Left cardiac atrium (tissue), 4 donors: ENCODE results near the gene ADGRA3. TPM values are rescaled to one million over a fixed set of nuclear protein-coding genes. Genes with fewer than 3 reads are reported as not detected.
"Not testable (repeated sequence)": the region's sequence is repeated elsewhere in the genome, so short reads cannot be mapped to it uniquely, and the experiment has no call there.

Source experiments
- ATAC-seq, 2 donors: fragments of 200-7000 bp; cut with Tn5 transposase; one replicate each; pipeline ENCODE4 v1.9.1; 2020; ENCODE audit warnings: mild to moderate bottlenecking in 2 of 2, moderate library complexity in 2 of 2
- DNase-seq: peaks from one replicate; pipeline ENCODE4 v3.0.0-alpha.2; 2020
- intact Hi-C, 2 donors: fragments of 100-400 bp; cut with DNase I; formaldehyde crosslinking; loops; one replicate each; pipeline versions ENCODE4 v1.14.1 to v1.15.1; 2022 to 2023
- total RNA-seq, 2 donors: library from RNA; stranded (reverse); fragmentation: NEBNext Ultra II Directional; extraction: Animal tissue kit (Norgen Biotek cat#: 25700); gene quantifications; one replicate each; pipeline ENCODE4 v1.2.1, GENCODE V29; 2021
- donor health status: DM: no; HTN: yes; CAD: no.
- donor health status: DM: no; HTN: yes; CAD: no; lungs with severe emphysema.
- donor health status: DM: yes; HTN: yes; CAD: no.
- donor health status: Dilated cardiomyopathy.

Gene ADGRA3
- total RNA-seq, 2 donors from 2014 or later = 19.3 to 28.0 TPM

DNA sequence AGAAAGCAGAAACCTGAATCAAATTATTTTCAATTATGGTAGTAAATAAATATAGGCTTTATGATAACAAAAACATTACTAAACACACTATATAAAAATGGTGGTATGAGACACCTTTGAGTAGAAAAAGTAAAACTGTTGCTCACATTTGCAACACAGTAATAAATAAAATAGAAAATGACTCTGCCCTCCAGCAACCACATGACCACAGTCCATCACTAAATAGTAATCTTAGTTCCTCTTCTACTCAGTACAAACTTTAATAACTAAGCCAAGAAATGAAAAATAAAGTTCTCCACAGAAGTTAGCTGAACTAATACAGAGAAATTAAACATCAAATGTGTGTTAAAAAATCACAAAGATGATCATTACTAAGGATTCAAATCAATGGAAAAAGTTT lies 108.5 kb downstream of the ADGRA3 start:
- DNase-seq (no peak), ATAC-seq (no peak)
- intact Hi-C loops = no loop called here

DNA sequence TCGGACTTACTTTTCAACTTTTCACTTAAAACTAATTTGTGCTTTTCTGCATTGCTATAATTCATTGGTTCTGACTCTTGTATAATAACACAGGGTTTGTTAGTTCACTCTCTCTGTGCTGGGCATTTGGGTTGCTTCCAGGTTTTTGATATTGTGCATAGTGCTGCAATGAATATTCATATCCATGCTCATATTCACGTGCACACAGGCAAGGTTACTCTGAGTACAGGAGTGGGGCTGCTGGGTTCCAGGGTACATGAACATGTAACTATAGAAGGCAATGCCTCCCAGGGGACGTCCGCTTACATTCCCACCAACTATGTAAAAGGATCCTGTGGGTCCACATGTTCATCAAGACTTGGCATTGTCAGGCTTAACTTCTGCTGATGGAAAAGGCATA lies 117.2 kb downstream of the ADGRA3 start:
- intact Hi-C loops = no loop called here
- DNase-seq (no peak), ATAC-seq (no peak)

- DNase-seq (no peak), ATAC-seq (no peak)
- intact Hi-C loops = no loop called here
Measured at GRCh38 chr4:22391551-22391950, 124.3 kb downstream of the ADGRA3 start.

DNA sequence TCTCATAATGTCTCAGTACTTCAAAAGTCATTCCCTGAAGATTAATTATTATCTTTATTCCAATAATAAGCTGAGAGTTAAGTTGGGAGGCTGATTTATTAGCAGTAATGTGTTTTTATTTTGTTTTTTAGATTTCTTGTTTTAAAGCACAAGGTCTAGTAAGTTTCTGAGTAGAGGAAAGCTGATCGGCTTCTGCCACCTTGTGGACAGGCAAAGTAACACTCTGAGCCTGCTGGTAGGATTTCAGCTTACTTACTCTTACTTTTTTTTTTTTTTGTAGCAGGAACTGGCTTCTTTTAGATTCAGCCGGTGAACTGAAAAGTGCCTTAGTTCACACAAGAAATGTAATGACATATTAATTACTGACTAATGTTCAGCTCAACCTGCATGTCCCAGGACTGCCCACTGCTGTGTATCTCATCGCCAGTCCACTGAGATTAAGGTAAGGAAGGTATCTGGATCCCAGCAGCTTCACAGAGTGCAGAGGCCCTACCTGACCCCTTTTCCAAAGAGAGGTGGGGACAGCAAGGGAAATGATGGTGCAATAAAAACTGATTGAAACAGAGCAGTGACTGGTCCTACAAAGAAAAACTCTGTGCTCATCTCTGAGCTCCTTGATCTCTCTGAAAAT lies 126.5 kb downstream of the ADGRA3 start:
- intact Hi-C loops = loop anchor here (2.0 to 10.0 kb wide), 2 partner anchors 595 to 599 kb away; no protein-coding TSS in a partner anchor
- ATAC-seq (peak in 1 of 2 donors; percentile 61), DNase-seq (peak; percentile 28)

DNA sequence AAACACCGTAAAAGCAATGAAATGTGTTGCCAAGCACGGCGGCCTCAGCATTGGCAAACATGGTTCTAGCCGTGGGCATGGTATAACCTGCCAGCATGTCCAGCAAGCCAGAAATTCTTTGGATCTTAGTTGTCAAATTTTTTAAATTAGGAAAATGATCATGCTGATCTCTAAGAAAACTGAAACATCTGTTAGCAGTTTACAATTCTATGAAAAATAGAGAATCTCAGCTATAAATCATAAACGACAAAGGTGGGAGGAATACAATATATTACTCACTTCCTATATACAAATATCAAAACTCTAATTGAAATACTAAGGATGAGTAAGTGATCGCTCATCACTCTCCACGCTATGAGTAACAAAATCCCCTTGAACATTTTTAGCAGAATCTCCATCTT lies 130.3 kb downstream of the ADGRA3 start:
- intact Hi-C loops = loop anchor here in 1 of 2 donors (10.0 kb wide), 1 partner anchor 591 kb away; no protein-coding TSS in a partner anchor
- DNase-seq (no peak), ATAC-seq (peak in 1 of 2 donors; percentile 31)

GRCh38 chr4:22384154-22384553 lies 131.7 kb downstream of the ADGRA3 start:
- intact Hi-C loops = loop anchor here in 1 of 2 donors (10.0 kb wide), 1 partner anchor 589 kb away; no protein-coding TSS in a partner anchor
- DNase-seq (no peak), ATAC-seq (no peak)

GRCh38 chr4:22382216-22382615 lies 133.7 kb downstream of the ADGRA3 start:
- not testable (repeated sequence) for DNase-seq, ATAC-seq
- intact Hi-C loops = loop anchor here in 1 of 2 donors (10.0 kb wide), 1 partner anchor 587 kb away; no protein-coding TSS in a partner anchor

DNA sequence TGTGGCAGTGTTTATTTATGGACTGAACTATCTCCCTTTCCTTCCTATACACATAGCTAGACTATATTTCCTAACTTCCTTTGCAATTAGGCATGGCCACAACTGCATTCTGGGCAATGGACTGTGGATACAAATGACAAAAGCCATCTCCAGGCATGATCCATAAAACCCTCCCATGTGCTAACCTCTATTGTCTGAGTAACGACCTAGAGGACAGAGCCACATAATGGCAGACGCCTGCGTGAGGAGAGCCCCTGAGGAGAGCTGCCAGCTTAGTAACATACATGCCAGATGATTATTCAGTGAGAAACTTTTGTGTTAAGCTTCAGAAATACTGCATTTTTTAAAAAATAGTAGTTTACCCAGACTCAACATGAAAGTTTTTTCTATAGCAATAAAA lies 142.9 kb downstream of the ADGRA3 start:
- intact Hi-C loops = no loop called here
- no peak for ATAC-seq
- no peak for DNase-seq

DNA sequence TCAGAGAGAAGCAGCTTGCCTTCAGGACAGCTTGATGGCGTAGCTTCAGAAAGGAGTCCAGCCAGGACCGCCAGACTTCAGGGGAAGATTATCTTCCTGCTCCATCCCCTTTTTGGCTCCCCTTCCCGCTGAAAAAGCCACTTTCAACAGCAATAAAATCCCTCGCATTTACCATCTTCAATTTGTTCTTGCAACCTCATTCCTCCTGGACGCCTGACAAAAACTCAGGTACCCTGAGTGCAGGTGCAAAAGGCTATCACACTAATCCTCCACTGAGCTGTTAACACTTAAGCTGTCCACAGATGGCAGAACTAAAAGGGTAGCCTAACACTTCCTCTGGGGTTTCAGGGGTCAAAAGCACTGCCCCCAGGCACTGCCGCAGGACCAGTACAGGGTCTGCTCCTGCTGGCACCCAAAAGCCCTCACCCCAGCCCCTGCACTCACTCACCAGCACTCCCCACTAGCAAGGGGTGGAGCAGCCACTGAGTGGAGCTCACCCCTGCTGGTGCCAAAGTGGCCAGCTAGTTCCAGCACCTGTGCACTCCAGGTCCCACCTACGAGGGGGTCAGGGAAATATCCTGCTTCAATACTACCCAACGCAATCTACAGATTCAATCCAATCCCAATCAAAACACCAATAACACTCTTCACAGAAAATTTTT lies 145.8 kb downstream of the ADGRA3 start:
- intact Hi-C loops = loop anchor here in 1 of 2 donors (2.0 kb wide), 1 partner anchor 15 kb away; no protein-coding TSS in a partner anchor
- ATAC-seq = no peak
- DNase-seq = no peak

DNA sequence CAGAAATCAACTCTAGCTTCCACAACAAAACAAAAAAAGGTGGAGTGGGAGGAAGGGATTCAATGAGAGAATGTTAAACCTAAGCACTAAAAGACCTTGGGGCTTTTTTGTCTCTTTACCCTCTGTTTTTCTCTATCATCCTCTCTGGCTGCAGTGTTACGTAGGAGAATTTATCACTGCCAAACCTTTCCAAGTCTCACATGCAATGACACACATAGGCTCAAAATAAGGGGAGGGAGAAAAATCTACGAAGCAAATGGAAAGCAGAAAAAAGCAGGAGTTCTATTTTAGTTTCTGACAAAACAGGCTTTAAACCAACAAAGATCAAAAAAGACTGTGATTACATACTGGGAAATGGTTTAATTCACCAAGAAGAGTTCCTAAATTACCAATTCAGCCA lies 152.1 kb downstream of the ADGRA3 start:
- no peak for DNase-seq
- intact Hi-C loops = no loop called here
- ATAC-seq = no peak

DNA sequence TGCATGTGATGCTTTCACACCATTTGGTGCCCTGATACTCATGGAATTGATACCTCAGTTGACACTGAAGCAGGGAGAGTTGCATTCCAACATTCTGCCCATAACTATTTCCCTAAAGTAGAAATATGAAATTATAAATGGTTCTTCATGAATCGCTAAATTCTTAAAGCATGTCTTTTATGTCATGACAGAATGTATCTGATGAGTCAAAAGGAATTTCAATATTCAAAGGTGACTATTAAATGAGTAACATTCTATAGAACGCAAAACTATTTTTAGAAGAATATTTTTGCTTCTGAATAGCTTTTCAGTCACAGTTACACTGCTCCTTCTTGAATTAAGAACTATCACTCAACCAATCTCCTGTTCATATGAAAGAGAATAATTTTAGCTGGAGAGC lies 152.8 kb downstream of the ADGRA3 start:
- DNase-seq (no peak), ATAC-seq (no peak)
- intact Hi-C loops = no loop called here

DNA sequence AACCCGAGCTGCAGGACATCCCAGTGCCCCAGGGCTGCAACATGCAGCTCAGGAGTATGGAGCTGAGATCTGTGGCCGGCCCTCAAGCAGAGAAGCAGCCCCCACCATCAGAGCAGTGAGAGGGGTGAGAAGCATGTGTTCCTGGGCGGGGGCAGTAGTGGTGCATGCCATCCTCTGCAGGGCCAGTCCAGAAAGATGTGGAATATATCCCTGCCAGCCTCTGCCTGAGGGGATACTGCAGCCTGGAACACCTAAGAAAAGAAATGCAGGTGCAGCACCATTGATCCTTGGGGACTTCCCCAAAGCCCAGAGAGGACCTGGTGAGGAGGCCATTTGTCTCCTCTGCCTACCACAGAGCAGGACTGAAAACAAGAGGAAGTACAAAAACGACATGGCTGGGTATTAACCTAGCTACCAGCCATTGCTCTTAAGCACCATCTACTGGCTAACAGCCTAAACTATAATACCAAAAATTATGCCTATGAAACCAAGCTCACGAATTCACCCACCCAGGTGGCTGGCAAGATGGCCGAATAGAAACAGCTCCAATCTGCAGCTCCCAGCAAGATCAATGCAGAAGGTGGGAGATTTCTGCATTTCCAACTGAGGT lies 158.8 kb downstream of the ADGRA3 start:
- no peak for DNase-seq
- no peak for ATAC-seq

GRCh38 chr4:22348410-22348809 lies 167.5 kb downstream of the ADGRA3 start:
- intact Hi-C loops = no loop called here
- ATAC-seq = no peak
- no peak for DNase-seq

More for the DNA sequence above, 158.8 kb downstream of the ADGRA3 start:
- intact Hi-C loops = no loop called here

GRCh38 chr4:22345678-22346077 lies 170.2 kb downstream of the ADGRA3 start:
- DNase-seq = no peak
- intact Hi-C loops = no loop called here
- peak in 1 of 2 donors; percentile 91 for ATAC-seq

DNA sequence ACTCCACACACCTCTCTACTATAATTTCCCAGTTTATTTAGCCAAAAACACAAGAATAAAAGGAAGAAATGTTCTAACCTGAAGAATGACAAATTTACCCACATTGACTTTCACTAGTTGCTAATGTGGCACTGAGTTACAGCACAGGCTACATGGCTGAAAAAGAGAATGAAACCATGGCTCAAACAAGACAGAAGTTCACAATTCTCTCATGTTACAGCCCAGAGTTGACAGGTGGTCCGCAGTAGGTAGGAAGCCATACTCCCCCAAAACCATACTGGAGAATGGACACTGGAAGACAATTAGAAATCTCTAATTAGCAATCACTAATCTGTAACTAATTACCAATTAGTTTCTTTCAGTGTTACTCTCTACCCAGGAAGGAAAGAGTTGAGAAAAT lies 170.8 kb downstream of the ADGRA3 start:
- no peak for ATAC-seq
- DNase-seq = no peak
- intact Hi-C loops = no loop called here

GRCh38 chr4:22343606-22344005 lies 172.3 kb downstream of the ADGRA3 start:
- intact Hi-C loops = no loop called here
- no peak for DNase-seq
- no peak for ATAC-seq

GRCh38 chr4:22339491-22339890 lies 176.4 kb downstream of the ADGRA3 start:
- intact Hi-C loops = no loop called here
- DNase-seq (no peak), ATAC-seq (no peak)

DNA sequence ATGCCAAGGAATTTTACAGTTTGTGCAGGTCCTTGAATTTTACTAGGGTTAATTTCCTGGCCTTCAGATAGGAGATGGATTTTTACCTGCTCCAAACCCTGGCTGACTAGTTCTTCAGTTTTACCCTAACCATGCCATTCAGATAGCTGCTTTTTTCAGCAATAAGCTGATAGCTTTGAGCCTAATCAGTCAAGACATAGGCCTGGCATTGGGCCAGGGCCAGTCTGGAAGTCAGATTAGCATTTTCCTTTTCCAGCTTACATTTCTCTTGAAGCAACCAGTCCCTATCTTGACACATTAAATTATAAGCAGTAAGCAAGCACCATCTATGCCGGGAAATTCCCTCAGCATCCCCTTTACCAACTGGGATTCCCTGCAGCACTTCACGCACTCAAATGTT lies 177.1 kb downstream of the ADGRA3 start:
- ATAC-seq (no peak), DNase-seq (no peak)
- intact Hi-C loops = no loop called here
